UCSD-AML1 (cell line): ENCODE data around the gene MFSD6.

Experiments
- DNase-seq: peaks from one replicate; lab custom pipeline; 2025; ENCODE audit not compliant: unreplicated experiment; lab: John Stamatoyannopoulos, UW

MFSD6 gene

DNA sequence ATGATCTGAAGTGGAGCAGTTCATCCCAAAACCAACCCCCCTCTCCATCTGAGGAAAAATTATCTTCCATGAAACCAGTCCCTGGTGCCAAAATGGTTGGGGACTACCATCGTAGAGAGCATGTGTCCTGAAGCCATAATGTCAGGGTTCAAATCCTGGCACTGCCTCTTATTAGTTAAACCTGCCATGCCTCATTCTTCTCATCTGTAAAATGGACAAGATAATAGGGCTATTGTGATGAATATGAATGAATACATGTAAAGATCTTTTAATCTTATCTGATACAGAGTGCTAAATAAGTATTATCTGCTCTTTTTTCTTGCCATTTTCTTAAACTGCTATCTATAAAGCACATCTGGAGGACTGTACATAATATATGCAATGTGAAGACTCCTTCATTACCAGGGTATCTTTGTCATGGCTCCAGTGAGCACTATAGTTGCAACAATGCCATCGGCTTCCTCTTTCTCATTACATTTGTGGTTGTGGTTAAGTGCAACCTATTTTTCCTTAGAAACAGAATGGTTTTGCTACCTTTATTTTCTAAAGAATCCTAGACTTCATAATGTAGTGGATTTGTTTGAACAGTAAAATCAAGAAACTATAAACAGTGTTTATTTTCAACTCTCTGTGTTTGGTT lies 27.0 kb downstream of the MFSD6 start:
- DNase-seq = no peak

DNA sequence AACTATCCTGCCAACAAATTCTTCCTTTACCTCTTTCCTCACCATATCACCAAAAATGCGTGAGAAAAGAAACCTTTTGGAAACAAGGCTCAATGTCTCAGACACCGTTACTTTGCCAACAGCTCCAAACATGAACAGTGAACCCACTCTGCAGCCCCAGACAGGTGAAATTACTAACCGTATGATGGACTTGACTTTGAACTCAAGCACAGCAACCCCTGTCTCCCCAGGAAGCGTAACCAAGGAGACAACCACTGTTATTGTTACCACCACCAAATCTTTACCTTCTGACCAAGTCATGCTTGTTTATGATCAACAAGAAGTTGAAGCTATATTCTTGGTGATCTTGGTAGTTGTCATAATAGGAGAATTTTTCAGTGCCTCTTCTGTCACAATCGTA lies 28.4 kb downstream of the MFSD6 start:
- DNase-seq = no peak

DNA sequence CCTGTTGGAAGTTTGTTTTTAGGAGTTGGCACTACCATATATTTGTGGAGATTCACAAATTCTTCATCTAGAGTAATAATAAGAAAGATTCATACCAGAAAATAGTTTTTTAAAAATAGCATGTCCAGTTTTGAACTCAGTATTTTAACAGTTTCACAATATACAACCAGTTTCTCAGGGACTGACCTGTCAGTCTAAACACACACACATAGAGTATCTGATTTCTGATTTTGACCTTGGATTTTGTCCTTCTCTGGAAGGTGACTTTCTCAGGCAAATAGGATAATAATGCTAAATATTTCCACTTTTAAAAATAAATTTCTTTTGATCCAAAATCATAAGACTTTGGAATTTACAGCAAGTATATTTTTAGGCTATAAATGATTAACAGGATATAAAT lies 32.0 kb downstream of the MFSD6 start:
- no peak for DNase-seq

DNA sequence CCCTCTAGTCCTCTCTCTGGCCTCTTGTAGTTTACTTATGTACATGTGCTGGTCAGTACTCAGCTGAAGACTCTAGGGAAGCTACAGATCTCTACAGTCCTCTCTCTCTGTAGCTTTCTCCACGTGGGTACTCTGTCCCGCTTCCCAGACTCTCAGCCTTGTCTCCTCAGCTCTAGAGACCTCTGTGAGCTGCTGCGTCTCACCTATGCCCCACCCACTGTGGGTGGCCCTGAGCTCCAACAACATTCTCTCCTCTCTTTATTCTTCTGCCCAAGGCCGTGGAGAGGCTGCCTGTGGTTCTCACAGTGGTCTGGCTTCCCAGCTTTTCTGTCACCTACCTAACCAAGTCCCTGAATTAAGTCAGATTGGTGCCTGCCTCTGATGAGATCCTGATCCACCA lies 33.4 kb downstream of the MFSD6 start:
- no peak for DNase-seq

DNA sequence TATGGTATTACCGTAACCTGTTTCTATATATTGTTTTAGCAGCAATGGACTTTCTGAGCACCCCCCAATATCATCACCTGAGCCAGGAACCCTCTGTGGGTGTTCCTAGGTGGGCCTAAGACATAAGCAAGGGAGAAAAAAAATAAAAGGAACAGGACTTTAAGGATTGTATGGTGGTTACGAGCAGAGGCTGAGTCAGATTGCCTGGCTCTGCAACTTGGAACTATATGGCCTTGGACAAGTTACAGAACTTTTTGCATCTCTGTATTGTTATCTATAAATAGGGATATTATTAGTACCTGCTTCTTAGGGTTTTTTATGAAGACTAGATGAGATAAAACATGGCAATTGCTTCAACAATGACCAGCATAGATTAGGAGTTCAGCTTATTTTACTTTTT lies 34.9 kb downstream of the MFSD6 start:
- no peak for DNase-seq

DNA sequence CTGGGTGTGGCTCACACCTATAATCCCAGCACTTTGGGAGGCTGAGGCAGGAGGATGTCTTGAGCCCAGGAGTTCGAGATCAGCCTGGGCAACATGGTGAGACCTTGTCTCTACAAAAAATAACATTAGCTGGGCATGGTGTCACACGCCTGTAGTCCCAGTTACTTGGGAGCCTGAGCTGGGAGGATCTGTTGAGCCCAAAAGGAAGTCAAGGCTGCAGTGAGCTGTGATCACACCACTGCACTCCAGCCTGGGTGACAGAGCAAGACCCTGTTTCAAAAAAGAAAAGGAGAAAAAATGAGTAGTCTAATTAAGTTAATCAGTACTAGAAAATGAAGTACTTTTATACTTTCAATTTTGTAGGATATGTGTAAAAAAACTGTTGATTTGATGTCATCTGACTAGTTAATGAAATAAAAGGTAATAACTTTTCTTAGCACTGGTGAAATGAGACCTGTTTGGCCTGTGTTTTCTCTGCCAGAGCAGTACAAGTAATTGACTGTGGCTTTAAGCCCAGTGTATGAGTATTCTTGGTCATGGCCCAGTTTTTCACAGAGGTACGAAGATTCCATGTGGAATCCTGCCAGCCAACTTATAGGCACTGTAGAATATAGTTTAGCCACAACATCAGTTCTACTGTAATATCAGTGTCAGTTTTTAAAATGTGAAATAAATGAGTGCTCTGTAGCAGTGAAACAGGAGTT lies 35.8 kb downstream of the MFSD6 start:
- no peak for DNase-seq

DNA sequence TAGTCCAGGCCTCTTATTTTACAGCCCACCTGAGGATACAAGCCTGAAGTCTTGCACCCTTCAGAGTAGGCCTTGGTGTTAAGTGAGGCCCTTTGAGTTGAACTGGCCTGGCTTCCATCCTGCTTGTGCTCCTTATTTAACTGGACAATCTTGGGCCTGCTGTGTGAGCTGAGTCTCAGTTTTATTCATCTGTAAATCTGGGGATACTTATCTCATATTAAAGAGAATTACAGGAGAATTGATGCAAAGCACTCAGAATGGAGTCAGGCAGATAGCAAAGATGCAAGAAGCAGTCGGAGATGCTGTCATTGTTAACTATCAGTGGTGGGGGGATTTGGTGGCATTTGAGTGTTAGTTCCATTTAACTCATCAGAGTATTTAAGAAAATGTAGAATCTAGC lies 36.8 kb downstream of the MFSD6 start:
- no peak for DNase-seq

DNA sequence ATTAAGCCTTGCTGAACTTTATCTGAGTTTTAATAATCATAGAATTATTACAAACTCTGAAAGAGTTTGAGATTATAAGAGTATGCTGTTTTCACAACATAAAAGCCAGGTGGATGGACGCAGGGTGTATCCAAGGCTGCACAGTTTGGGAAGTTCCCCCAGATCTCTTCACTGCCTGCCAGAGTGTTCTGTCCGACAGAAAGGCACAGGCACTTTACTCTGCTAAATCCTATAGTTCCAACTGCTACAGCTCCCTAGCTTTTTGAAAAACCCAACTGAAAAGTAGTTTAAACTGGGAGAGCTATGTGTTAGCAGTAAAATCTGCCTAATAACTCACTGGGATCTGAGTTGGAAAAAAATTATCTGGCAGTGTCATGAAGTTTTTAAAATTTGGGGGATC lies 38.0 kb downstream of the MFSD6 start:
- no peak for DNase-seq

DNA sequence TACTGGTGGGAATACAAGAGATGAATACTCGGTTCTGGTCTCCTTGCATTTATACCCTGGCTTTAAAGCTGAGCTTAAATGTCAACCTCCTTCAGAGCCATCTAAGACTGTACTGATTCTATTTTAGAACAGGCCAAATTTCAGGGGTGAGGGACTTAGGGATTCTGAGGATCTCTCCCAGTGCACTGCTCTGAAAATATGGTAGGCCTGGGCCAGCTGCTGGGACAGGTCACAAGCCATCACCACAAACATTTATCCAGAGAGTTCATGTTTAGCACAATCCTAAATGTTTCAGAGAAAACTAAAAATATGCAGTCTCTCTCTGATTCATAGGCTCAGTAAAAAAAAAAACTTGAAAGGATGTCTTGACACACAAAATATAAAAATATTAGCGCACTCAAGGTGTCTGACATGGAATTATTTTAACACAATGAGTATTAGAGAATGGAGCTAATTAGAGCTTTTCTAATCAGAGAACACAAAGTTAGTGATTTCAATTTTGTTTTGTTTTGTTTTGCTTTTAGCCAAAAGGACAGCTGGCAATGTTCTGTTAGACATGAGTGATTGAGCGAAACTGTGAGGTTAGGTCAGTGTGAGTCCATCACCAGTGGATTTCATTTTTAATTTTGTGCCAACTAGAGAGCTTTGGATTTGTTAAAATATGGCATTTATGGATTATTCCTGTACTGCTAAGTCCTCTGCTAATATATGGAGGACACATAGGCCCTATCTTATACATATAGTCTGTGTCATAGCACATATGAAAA lies 38.8 kb downstream of the MFSD6 start:
- DNase-seq = no peak

DNA sequence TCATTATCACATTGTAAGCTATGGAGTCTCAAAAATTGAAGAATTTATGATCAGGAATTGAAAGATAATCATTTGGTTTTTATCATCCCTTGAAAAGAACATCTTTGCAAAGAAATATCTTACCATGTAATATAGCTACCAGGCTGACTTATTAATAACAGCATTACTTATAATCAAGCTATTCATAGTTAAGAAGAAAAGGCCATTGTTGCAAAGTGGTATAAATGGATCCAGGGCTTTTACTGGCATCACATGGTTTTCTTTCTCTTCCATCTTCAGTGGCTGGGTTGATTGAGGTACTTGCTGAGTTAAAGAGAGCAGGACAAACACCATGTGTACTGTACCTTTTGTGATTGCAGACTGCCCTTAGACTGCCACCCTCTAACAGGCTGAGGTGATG lies 39.6 kb downstream of the MFSD6 start:
- no peak for DNase-seq

DNA sequence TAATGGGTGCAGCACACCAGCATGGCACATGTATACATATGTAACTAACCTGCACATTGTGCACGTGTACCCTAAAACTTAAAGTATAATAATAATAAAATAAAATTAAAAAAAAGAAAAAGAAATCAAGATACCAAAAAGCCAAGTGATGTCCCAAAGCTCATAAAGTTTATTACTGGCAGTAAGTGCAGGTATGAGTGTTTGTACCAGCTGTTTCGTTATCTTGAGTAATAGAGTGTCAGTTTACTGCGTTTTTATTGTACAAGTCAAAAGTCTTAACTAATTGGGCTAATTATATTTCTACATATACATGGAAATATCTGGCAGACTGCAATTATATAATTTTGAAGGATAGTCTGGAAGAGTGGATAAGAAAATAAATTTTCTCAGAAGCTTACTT lies 41.8 kb downstream of the MFSD6 start:
- DNase-seq = no peak

DNA sequence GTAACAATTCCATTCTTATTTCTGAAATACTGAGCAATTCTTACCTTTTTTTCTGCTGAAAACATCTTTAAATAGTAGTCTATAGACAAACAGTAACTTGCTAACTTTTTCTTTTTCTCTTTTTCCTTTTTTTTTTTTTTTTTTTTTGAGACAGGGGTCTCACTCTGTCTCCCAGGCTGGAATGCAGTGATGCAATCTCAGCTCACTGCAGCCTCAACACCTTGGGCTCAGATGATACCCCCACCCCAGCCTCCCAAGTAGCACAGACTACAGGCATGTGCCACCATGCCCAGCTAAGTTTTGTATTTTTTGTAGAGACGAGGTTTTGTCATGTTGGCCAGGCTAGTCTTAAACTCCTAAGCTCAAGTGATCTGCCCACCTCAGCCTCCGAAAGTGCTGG lies 42.2 kb downstream of the MFSD6 start:
- DNase-seq = no peak

DNA sequence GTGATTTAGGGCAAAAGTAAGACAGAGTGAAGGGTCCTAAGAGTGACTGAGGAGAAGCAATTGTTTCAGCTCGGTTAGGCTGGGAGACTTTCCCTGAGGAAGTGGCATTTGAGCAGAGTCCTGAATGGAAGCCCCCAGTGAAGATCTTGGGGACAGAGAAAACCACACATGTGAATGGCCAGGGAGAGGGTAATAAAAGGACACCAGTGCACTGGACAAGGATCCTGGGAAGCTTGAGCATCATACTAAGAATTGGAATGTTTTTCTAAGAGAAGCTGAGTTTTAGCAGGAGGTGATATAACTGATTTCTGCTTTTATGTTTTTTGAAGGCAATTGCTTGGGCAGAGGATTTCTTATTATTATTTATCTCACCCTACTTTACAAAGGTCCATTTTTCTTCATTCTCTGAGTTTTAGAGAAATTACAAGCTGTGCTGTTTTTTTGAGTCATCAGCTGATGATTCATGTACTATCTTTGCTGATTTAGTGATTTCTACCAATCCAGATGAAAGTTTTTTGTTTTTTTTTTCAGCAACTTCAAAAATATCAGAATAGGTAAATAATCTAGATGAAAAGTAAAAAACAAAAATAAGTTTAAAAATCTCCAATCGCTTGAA lies 43.5 kb downstream of the MFSD6 start:
- no peak for DNase-seq

DNA sequence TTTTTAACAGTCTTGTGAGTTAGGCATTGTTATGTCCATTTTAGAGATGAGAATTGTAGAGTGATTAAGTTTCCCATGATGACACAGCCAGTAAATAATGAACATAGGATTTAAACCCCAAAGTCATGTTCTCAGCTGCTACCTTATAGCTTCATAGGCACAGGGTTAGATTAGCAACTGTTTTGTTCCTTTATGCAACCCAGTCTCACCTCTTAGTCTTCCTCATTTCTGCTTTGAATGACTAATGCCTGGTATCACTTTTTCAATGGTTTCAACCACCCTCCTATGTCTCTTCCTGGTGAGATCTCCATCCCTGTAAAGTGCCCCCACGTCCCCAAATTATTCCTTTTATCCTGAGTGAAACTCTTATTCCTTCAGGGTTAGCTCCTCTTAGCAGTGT lies 44.3 kb downstream of the MFSD6 start:
- no peak for DNase-seq

DNA sequence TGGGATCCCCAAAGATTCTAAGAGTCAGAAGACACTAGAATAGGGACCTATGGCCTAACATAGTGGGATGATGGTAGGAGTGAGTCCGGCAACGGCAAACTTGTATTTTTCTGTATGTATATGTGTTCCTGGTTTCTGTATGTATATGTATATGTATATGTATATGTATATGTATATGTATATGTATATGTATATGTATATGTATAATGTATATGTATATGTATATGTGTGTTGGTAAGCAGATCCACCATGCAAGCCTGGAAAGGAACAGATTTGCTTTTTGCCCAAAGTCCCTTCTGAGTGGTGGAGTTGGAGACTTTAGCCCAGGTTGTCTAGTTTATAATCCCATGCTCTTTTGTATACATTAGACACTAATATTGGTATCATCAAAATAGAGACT lies 46.6 kb downstream of the MFSD6 start:
- DNase-seq = no peak

DNA sequence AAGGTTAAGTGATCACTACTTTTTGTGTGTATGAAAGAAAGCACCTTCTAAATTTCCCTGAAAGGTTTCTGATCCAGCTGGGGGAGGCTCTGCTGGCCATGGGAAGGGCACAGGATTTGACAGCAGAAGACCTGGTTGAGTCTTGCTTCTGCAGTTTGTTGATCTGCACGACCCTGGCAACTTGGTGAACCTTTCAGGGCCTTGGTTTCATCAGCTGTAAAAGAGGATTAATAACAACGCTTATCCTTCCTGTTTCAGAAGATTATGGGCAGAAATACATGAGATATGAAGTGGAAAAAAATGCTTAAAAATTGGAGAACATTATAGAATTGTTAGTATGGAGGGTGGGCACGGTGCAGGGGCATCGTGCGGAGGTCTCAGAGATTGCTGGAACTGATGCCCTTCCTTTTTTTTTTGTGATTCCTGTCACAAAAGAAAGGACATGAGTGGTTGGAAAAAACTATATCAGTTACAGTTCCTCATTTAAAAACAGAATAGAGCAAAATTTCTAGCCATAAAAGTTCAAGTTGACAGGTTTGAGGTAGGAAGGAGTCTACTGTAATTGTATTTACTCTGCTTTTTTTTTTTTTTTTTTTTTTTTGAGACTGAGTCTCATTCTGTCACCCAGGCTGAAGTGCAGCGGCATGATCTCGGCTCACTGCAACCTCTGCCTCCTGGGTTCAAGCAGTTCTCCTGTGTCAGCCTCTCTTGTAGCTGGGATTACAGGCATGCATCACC lies 47.4 kb downstream of the MFSD6 start:
- DNase-seq = no peak

DNA sequence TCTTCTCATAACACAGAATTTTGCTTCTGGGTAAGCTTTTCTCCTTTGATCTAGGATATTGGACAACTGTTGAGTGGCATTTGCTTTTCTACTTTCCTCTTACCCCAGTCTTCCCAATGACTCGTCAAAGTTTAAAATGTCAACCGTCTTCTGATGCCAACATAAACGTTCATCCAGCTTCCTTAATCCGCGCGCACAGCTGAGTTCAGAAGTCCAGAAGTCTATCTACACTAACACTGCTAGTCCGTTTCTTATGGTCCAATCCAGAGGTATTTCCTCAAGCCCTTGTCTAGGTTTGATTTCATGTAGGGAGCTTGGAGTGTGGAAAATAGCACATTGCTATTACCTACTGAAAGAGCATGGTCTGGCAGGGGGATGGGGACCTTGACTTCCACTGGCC lies 48.7 kb downstream of the MFSD6 start:
- DNase-seq = no peak

DNA sequence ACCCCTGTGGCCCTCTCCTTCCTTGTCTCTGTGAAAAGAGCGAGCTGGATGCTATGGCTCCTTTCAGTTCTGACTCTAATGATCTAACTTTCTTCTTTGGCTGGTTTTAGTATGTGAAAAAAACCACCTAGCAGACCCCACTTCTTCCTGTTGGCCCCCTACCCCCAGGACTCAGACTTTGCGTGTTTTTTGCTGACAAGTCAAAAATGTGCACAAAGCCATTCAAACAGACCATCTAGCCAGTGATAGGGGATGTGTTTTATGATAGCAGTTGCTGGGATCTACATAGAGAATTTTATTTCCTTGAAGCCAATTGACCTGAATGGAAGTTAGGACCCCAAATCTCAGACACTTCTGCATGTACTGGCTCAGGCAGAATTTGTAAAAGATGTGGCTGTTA lies 49.1 kb downstream of the MFSD6 start:
- no peak for DNase-seq

DNA sequence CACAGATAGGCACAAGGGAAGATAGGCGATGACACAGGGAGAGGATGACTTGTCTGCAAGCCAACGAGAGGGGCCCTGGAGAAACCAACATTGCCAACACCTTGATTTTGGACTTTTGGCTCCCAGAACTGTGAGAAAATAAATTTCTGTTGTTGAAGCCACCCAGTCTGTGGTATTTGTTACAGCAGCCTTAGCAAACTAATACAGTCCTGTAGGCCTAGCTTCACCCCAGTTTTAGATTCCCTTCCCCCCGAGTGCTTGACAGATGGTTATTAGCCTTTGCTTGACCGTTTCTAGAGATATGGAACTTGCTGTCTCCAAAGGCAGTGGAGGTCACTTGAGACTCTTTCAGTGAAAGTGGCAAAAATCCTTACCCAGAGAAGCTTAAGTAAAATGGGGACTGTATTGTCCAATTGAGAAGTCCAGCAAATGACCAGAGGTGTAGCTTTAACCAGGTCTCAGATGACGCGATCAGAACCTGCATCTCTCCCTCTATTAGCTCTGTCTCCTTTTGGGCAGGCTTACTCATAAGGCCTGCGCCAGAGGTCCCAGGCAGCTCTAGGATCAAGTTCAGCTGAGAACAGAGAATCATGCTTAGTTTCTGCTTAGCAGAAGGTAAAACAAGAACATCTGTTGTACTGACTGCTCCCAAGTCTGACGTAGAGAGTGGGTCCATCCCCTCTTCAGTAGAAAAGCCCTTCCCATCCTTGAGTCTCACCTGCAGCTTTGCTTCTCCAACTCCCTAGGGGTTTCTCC lies 50.4 kb downstream of the MFSD6 start:
- DNase-seq = no peak

DNA sequence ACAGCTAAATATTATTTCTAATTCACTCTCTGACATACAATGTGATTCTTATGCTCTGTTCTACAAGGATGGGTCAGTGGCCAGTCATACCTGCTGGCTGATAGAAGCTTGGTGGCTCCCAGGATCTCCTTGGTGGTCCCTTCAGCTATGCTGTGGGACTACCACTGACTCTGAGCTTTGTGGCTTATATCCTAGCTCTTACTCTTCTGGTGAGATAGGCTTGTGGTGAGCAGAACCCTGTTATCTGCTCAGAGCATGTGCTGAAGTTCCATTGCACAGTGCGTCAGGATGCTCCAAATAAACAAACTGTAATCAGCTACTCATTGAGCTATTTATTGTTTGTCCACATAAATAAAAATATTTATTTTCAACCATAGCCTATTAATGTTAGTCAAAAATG lies 51.7 kb downstream of the MFSD6 start:
- DNase-seq = no peak

DNA sequence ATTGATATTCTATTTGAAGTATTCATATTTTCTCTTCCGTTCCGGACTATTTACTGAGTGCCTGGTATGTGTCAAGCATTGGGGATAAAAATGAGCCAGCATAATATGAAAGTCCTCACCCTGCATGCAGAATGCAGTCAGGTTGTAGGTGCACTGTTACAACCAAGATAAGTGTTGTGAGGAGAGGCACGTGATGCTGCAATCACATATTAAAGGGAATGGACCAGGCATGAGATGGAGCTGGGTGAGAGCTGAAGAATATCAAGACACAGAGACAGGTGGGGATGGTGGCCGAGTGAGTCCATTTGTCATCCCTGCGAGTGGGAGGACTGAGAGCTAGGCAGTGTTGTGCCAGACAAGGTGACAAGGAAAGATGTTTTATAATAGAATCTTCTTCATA lies 52.3 kb downstream of the MFSD6 start:
- no peak for DNase-seq
